Dermis lymphatic vessel endothelial cell (primary cell): Measurements from ENCODE around the gene MTMR12. TPM values are rescaled to one million over a fixed set of nuclear protein-coding genes. Genes with fewer than 3 reads are reported as not detected.

Experiments used
- total RNA-seq: library from RNA; depleted of rRNA; stranded (reverse); fragments of >200 nt; gene quantifications from 2 replicates; pipeline ENCODE4 v1.2.1, GENCODE V29; 2014

The MTMR12 gene, protein sequence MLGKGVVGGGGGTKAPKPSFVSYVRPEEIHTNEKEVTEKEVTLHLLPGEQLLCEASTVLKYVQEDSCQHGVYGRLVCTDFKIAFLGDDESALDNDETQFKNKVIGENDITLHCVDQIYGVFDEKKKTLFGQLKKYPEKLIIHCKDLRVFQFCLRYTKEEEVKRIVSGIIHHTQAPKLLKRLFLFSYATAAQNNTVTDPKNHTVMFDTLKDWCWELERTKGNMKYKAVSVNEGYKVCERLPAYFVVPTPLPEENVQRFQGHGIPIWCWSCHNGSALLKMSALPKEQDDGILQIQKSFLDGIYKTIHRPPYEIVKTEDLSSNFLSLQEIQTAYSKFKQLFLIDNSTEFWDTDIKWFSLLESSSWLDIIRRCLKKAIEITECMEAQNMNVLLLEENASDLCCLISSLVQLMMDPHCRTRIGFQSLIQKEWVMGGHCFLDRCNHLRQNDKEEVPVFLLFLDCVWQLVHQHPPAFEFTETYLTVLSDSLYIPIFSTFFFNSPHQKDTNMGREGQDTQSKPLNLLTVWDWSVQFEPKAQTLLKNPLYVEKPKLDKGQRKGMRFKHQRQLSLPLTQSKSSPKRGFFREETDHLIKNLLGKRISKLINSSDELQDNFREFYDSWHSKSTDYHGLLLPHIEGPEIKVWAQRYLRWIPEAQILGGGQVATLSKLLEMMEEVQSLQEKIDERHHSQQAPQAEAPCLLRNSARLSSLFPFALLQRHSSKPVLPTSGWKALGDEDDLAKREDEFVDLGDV
- total RNA-seq, result 25.1 and 30.9 TPM in 2 replicates

DNA sequence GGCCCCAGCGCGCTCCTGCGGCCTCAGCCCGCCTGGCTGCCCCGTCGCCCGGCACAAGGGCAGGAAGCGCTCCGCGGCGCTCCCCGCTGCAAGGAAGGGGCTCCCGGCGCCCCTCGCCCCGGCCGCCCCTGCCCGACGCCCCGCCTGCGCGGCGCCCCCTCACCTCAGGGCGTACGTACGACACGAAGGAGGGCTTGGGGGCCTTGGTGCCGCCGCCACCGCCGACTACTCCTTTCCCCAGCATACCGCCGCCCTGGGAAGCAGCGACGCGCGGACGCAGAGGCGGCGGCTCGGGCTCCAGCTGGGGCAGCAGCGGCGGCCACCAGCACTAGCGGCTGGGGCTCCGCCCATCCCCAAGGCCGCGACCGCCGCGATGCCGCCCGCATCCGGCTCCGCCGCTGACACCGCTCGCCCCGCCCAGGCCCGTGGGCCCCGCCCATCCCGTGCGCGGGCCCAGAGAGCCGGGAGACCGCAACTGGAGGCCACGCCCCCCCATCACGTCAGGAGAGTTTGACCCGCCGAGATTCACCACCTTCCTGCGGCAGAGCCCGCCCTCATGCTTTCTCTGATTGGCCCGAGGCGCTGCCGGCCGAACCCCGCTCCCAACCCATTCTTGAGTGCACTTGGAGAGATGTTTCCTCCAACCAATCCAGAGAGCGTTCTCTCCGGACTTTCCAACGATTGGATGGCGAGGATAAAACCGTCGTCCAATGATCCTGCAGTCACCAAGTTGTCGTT, at the start of gene MTMR12:
Gene MTMR12, minus strand, starts transcription at position 345 of the 738 bp plus-strand sequence. Its CDS starts 101 bp downstream, at position 244.

Other genes starting within 250 kb of the MTMR12 start
- gene GOLPH3, start 138.6 kb downstream of the MTMR12 start, total RNA-seq, result 45.6 and 63.4 TPM in 2 replicates
- gene ZFR, start 131.8 kb upstream of the MTMR12 start, total RNA-seq, result 57.5 and 71.9 TPM in 2 replicates